ENCODE results near the gene COL27A1.

- TF ChIP-seq CTCF (IDR thresholded peaks at IDR 0.05; ENCODE audit: low read length) = no peak
- no peak for TF ChIP-seq EZH2 (IDR thresholded peaks at IDR 0.05; ENCODE audit: borderline replicate concordance, low read length)
Measured at GRCh38 chr9:114237781-114238180, 82.4 kb downstream of the COL27A1 start.

Data from OCI-LY1 (cell line).